ENCODE measurements around the gene DNAJC10. TPM values are rescaled to one million over a fixed set of nuclear protein-coding genes. Genes with fewer than 3 reads are reported as not detected.

The DNAJC10 gene
- total and polyA plus RNA-seq, 2 donors (not counting 3 experiments of a cell fraction or from before 2014, with no cell fraction given): 45.1 to 201 TPM

Small RNA genes within 50 kb of the gene (small RNA-seq; reads per million reads assigned to genes)
- gene RF00019 (ENCODE audit: insufficient read depth, insufficient read length, low read depth, low replicate concordance): not detected

Other genes with a start within 250 kb of the DNAJC10 start
- 0.09 TPM in 1 of 2 replicates, not detected in the other for gene FRZB, start 150.4 kb downstream of the DNAJC10 start, total RNA-seq
- gene FRZB, start 150.4 kb downstream of the DNAJC10 start, polyA plus RNA-seq: 0.03 and 0.04 TPM in 2 replicates